ENCODE measurements around the gene CIB2.

The CIB2 gene

GRCh38 chr15:78102741-78103140 is 28.5 kb downstream of the CIB2 start:
- no peak overlapping the region for H3K4me3 ChIP-seq (ENCODE audit: low read depth, low read length)
- DNase-seq (ENCODE audit: low read depth): no peak
- TF ChIP-seq, protein P1, sequence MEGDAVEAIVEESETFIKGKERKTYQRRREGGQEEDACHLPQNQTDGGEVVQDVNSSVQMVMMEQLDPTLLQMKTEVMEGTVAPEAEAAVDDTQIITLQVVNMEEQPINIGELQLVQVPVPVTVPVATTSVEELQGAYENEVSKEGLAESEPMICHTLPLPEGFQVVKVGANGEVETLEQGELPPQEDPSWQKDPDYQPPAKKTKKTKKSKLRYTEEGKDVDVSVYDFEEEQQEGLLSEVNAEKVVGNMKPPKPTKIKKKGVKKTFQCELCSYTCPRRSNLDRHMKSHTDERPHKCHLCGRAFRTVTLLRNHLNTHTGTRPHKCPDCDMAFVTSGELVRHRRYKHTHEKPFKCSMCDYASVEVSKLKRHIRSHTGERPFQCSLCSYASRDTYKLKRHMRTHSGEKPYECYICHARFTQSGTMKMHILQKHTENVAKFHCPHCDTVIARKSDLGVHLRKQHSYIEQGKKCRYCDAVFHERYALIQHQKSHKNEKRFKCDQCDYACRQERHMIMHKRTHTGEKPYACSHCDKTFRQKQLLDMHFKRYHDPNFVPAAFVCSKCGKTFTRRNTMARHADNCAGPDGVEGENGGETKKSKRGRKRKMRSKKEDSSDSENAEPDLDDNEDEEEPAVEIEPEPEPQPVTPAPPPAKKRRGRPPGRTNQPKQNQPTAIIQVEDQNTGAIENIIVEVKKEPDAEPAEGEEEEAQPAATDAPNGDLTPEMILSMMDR (conservative IDR thresholded peaks at IDR 0.05; ENCODE audit: low read depth, low read length): no peak

DNA sequence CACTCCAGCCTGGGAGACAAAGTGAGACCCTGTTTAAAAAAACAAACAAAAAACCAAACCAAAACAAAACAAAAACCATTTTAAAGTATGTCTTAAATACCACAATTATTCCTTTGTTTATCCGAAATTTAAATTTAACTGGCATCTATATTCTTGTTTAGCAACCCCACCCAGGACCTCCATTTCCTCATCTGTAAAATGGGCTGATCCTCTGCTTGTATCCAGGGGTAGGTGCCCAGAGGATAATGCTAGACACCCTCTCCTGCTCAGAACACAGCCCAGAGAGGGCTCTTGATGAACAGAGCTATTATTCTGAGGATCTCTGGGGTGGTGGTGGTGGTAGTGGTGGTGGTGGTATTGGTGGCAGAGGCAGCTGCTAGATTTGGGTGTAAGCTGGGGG is 29.0 kb downstream of the CIB2 start:
- TF ChIP-seq, protein P1 (conservative IDR thresholded peaks at IDR 0.05; ENCODE audit: low read depth, low read length): no peak
- DNase-seq (ENCODE audit: low read depth): no peak
- H3K4me3 ChIP-seq (ENCODE audit: low read depth, low read length): no peak overlapping the region

- H3K4me3 ChIP-seq (ENCODE audit: low read depth, low read length): no peak overlapping the region
- no peak for DNase-seq (ENCODE audit: low read depth)
- TF ChIP-seq, protein P1 (conservative IDR thresholded peaks at IDR 0.05; ENCODE audit: low read depth, low read length): no peak
Measured at GRCh38 chr15:78101423-78102105, 29.7 kb downstream of the CIB2 start.

- no peak for DNase-seq (ENCODE audit: low read depth)
- TF ChIP-seq, protein P1 (conservative IDR thresholded peaks at IDR 0.05; ENCODE audit: low read depth, low read length): no peak
- H3K4me3 ChIP-seq (ENCODE audit: low read depth, low read length): no peak overlapping the region
Measured at GRCh38 chr15:78100886-78101285, 30.4 kb downstream of the CIB2 start.

- H3K4me3 ChIP-seq (ENCODE audit: low read depth, low read length): no peak overlapping the region
- TF ChIP-seq, protein P1 (conservative IDR thresholded peaks at IDR 0.05; ENCODE audit: low read depth, low read length): no peak
- no peak for DNase-seq (ENCODE audit: low read depth)
Measured at GRCh38 chr15:78098131-78098755, 33.0 kb downstream of the CIB2 start.

DNA sequence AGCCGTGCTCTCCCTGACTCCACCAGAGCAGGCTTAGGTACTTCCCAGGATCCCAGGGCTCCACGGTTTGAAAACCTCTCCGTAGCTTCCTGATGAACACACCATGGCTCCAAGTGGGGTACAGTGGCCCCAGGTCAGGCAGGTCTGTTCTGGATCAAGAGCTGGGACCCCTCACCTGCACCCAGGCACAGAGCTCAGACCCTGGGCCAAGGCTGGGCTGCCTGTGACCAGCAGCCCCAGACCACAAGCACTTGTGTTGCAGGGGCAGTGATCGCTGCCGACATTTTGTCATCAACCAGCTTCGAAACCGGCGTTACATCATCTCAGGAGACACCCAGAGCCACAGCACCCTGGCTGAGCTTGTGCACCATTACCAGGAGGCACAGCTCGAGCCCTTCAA is 33.6 kb downstream of the CIB2 start:
- TF ChIP-seq, protein P1 (conservative IDR thresholded peaks at IDR 0.05; ENCODE audit: low read depth, low read length): no peak
- H3K4me3 ChIP-seq (ENCODE audit: low read depth, low read length): no peak overlapping the region

More for the DNA sequence above, 33.6 kb downstream of the CIB2 start:
- no peak for DNase-seq (ENCODE audit: low read depth)
